K562 (cell line): ENCODE results near the gene DGLUCY. TPM values are rescaled to one million over a fixed set of nuclear protein-coding genes. Genes with fewer than 3 reads are reported as not detected.
"Not testable (repeated sequence)": the region's sequence is repeated elsewhere in the genome, so short reads cannot be mapped to it uniquely, and the experiment has no call there.

Source experiments
- ATAC-seq: fragments of 200-7000 bp; cut with Tn5 transposase; 3 replicates; pipeline ENCODE4 v1.9.1; 2020; ENCODE audit warnings: moderate library complexity
- BruUV-seq: library from RNA; stranded (reverse); fragments of 400-500 nt; replicated peaks from 2 replicates; lab custom pipeline; 2021; lab: Mats Ljungman, UMichigan
- CTCF ChIA-PET: fragments of 300-600 bp; formaldehyde crosslinking; extraction: SDS; loops from one replicate; lab custom pipeline; 2021; ENCODE audit warnings: low intra/inter-chr PET ratio; lab: Yijun Ruan, JAX
- POLR2A ChIA-PET: fragments of 300-600, 350-650 bp; sonication (Branson Sonifier 250); formaldehyde crosslinking; extraction: SDS; loops from one replicate; lab custom pipeline; 2021; ENCODE audit warnings: antibody characterized with exemption, inconsistent platforms; lab: Yijun Ruan, JAX
- DNase-seq, 4 experiments: peaks; one replicate each; pipeline versions ENCODE4 v3.0.0 to v3.0.0-alpha.2; 2011 to 2018; ENCODE audit warnings: low spot score in 3 of 4, mixed read lengths in 3 of 4; ENCODE audit errors: extremely low read depth in 1 of 4
- FAIRE-seq: peaks from 2 replicates; lab custom pipeline; 2011; peaks lifted over from hg19 to GRCh38; lab: Jason Lieb, UNC
- H2AFZ ChIP-seq: 2 replicates; pipeline ENCODE4 v1.6.0; 2011; ENCODE audit warnings: low read depth, low read length, control low read depth, inconsistent platforms
- H3K27ac ChIP-seq: fragments of 200-600 bp; 3 replicates; pipeline ENCODE4 v1.8.0; 2011; ENCODE audit warnings: low read depth, mild to moderate bottlenecking, control low read depth, inconsistent platforms, low read length, moderate library complexity, mixed read lengths; ENCODE audit errors: extremely low read depth
- H3K27me3 ChIP-seq, 2 experiments: fragments of 300-600 bp in 1 of 2; 2 replicates in 1 of 2; 3 replicates in 1 of 2; pipeline versions ENCODE4 v1.6.0 to v1.8.0; 2011; ENCODE audit warnings: inconsistent platforms in 2 of 2, low read length in 2 of 2, mild to moderate bottlenecking in 1 of 2, mixed read lengths in 1 of 2, moderate library complexity in 1 of 2; ENCODE audit not compliant: control insufficient read depth in 2 of 2, insufficient read depth in 2 of 2
- H3K36me3 ChIP-seq: fragments of 300-600 bp; 3 replicates; pipeline ENCODE4 v1.8.0; 2011; ENCODE audit warnings: mild to moderate bottlenecking, low read length, inconsistent platforms; ENCODE audit not compliant: control insufficient read depth, insufficient read depth
- H3K4me1 ChIP-seq, 2 experiments: fragments of 200-600 bp in 1 of 2; replicated peaks in 1 of 2; 2 replicates in 1 of 2; 3 replicates in 1 of 2; pipeline versions ENCODE4 v1.5.1 to v1.8.0; 2011; ENCODE audit warnings: inconsistent platforms in 2 of 2, low read length in 2 of 2, mild to moderate bottlenecking in 1 of 2, mixed read lengths in 1 of 2, moderate library complexity in 1 of 2; ENCODE audit not compliant: control insufficient read depth in 2 of 2, insufficient read depth in 2 of 2
- H3K4me2 ChIP-seq: 2 replicates; pipeline ENCODE4 v1.6.1; 2011; ENCODE audit warnings: low read length, control low read depth, inconsistent platforms, mixed read lengths; ENCODE audit not compliant: insufficient read depth
- H3K4me3 ChIP-seq: fragments of 200-600 bp; sonication (generic), shearing (Covaris generic); 2 replicates; pipeline ENCODE4 v1.5.1; 2016; ENCODE audit warnings: control low read depth, inconsistent platforms
- H3K79me2 ChIP-seq: fragments of 200-600 bp; 3 replicates; pipeline ENCODE4 v1.8.0; 2011; ENCODE audit warnings: low read length, inconsistent platforms; ENCODE audit not compliant: control insufficient read depth, insufficient read depth
- H3K9ac ChIP-seq, 2 experiments: 2 replicates each; pipeline versions ENCODE4 v1.6.0 to v1.6.1; 2011; ENCODE audit warnings: low read depth in 2 of 2, low read length in 2 of 2, control low read depth in 1 of 2, inconsistent platforms in 1 of 2, mild to moderate bottlenecking in 1 of 2, mixed read lengths in 1 of 2; ENCODE audit not compliant: insufficient read depth in 1 of 2
- H3K9me1 ChIP-seq: one replicate; pipeline ENCODE4 v1.6.0; 2011; ENCODE audit warnings: inconsistent platforms, mild to moderate bottlenecking, low read length, moderate library complexity; ENCODE audit not compliant: control insufficient read depth, insufficient read depth
- H3K9me3 ChIP-seq: replicated peaks from 2 replicates; pipeline ENCODE4 v1.5.1; 2011; ENCODE audit warnings: low read depth, low read length, inconsistent platforms; ENCODE audit not compliant: control insufficient read depth, insufficient read depth
- H4K20me1 ChIP-seq: replicated peaks from 2 replicates; pipeline ENCODE4 v1.6.1; 2011; ENCODE audit warnings: low read length, inconsistent platforms, mixed read lengths; ENCODE audit not compliant: control insufficient read depth, insufficient read depth
- KAT2B ChIP-seq: IDR thresholded peaks from one replicate; pipeline ENCODE4 v1.6.1; 2012; ENCODE audit warnings: low read depth, mild to moderate bottlenecking, control low read depth, inconsistent platforms, low read length, moderate library complexity
- PHB2 ChIP-seq: fragments of 450-650 bp; IDR thresholded peaks from 2 replicates; pipeline ENCODE4 v1.6.1; 2017; ENCODE audit warnings: low read depth
- RAD21 ChIP-seq, 2 experiments: fragments of 250-450 bp in 1 of 2; fragments of 450-650 bp in 1 of 2; sonication (Bioruptor Pico) in 1 of 2; formaldehyde crosslinking in 1 of 2; IDR thresholded peaks in 1 of 2; conservative IDR thresholded peaks in 1 of 2; 2 replicates each; pipeline versions ENCODE4 v1.4.0 to v1.8.0; 2020 to 2022; ENCODE audit warnings: mild to moderate bottlenecking in 2 of 2, moderate library complexity in 1 of 2
- SMC3 ChIP-seq: conservative IDR thresholded peaks from 2 replicates; pipeline ENCODE4 v1.6.1; 2011; ENCODE audit warnings: low read depth, low read length, improper control_type of control experiment; ENCODE audit not compliant: insufficient read depth
- whole genome bisulfite sequencing: fragments of 100-300 bp; shearing (Covaris generic); methylation state at CpG from one replicate; pipeline ENCODE4 v1.1.6; 2016; ENCODE audit warnings: low coverage, mixed read lengths; ENCODE audit not compliant: insufficient coverage; ENCODE audit errors: missing lambda C conversion rate; 5-methylcytosine and 5-hydroxymethylcytosine counted together
- in situ Hi-C: fragments of 300-500 bp; cut with MboI; formaldehyde crosslinking; loops from 4 replicates; pipeline ENCODE4 v1.15.0; 2018; ENCODE audit warnings: inconsistent platforms, mixed read lengths
- intact Hi-C: fragments of 100-400 bp; cut with micrococcal nuclease; formaldehyde crosslinking; loops from 2 replicates; pipeline ENCODE4 v1.14.2; 2022
- polyA plus RNA-seq, 8 experiments: library from polyadenylated mRNA; depleted of rRNA in 4 of 8; stranded (reverse) in 5 of 8; unstranded in 3 of 8; fragments of >200 nt; fragmentation: Nextera tagmentation in 2 of 8; fragmentation: Illumina TruSeq in 1 of 8; extraction: Ambion mirVana in 2 of 8; extraction: Trizol in 1 of 8; gene quantifications; 2 replicates each; pipeline versions ENCODE4 v1.2.1 to v1.2.3, GENCODE V29; 2011 to 2014; ENCODE audit warnings: inconsistent platforms in 1 of 8, missing spikeins in 1 of 8
- total RNA-seq, 7 experiments: library from RNA; depleted of rRNA in 6 of 7; stranded (reverse); fragments of >200 nt in 6 of 7; fragmentation: Illumina TruSeq in 2 of 7; extraction: Trizol in 2 of 7; gene quantifications; 2 replicates each; pipeline versions ENCODE4 v1.2.1 to v1.2.3, GENCODE V29; 2011 to 2021; ENCODE audit warnings: low replicate concordance in 1 of 7

DGLUCY gene
- total and polyA plus RNA-seq, 9 of the 15 experiments (the other 6 are each of a cell fraction or from before 2014, with no cell fraction given) = 9.9 to 28.4 (median 21.0) TPM

- TF ChIP-seq PHB2 (no peak), RAD21 (CRISPR knock-in tag; conservative IDR thresholded peaks at IDR 0.05 in 1 of 2, IDR thresholded peaks at IDR 0.05 in 1 of 2) (no peak), KAT2B (no peak), SMC3 (no peak)
- TF ChIP-seq, all 486 proteins: peak for 0
Measured at GRCh38 chr14:91095178-91095577, 18.7 kb upstream of the DGLUCY start (continued).

- H3K9ac ChIP-seq, H2AFZ ChIP-seq, BruUV-seq, H3K4me3 ChIP-seq, H3K9me1 ChIP-seq, H3K27ac ChIP-seq, H3K9me3 ChIP-seq, in situ Hi-C loops, H3K4me1 ChIP-seq, H3K79me2 ChIP-seq, intact Hi-C loops, H3K4me2 ChIP-seq, DNase-seq, CTCF ChIA-PET, H3K36me3 ChIP-seq, FAIRE-seq, H4K20me1 ChIP-seq: not testable (repeated sequence)
- POLR2A ChIA-PET = interaction anchor here (0.9 to 1.0 kb wide), 2 partner anchors 10 to 16 kb away, joined by 4 read pairs; partner anchors contain the start of gene DGLUCY
- ATAC-seq = peak; percentile 44; the same call in 1 of the 3 replicates
- peaks cover 5 to 22% of the 10 kb centered on the region in 2 experiments; a peak in 4 of 5 replicates for H3K27me3 ChIP-seq
- WGBS = 29% methylated on average over 3 of the region's 5 CpGs
Measured at GRCh38 chr14:91097657-91098056, 16.2 kb upstream of the DGLUCY start.
